Cortex of kidney (tissue), 1 donor: ENCODE measurements around the gene KCNC3.

ENCODE experiments used
- DNase-seq: peaks from one replicate; lab custom pipeline; 2025; lab: John Stamatoyannopoulos, UW

Gene KCNC3

GRCh38 chr19:50310759-50311465 is 18.3 kb downstream of the KCNC3 start:
- no peak for DNase-seq

GRCh38 chr19:50309396-50310125 is 19.6 kb downstream of the KCNC3 start:
- no peak for DNase-seq

GRCh38 chr19:50308991-50309390 is 20.2 kb downstream of the KCNC3 start:
- DNase-seq = no peak

GRCh38 chr19:50303558-50303957 is 25.6 kb downstream of the KCNC3 start:
- no peak for DNase-seq

GRCh38 chr19:50301607-50301971 is 27.6 kb downstream of the KCNC3 start:
- no peak for DNase-seq

- no peak for DNase-seq
Measured at GRCh38 chr19:50300814-50301606, 28.2 kb downstream of the KCNC3 start.

GRCh38 chr19:50300051-50300450 is 29.1 kb downstream of the KCNC3 start:
- no peak for DNase-seq

- no peak for DNase-seq
Measured at GRCh38 chr19:50293263-50294004, 35.7 kb downstream of the KCNC3 start.

GRCh38 chr19:50292216-50292827 is 36.9 kb downstream of the KCNC3 start:
- no peak for DNase-seq

- no peak for DNase-seq
Measured at GRCh38 chr19:50290775-50291174, 38.4 kb downstream of the KCNC3 start.

- no peak for DNase-seq
Measured at GRCh38 chr19:50290011-50290410, 39.2 kb downstream of the KCNC3 start.

GRCh38 chr19:50288954-50289353 is 40.2 kb downstream of the KCNC3 start:
- DNase-seq = no peak

- DNase-seq = no peak
Measured at GRCh38 chr19:50287331-50287730, 41.8 kb downstream of the KCNC3 start.

GRCh38 chr19:50286443-50286842 is 42.7 kb downstream of the KCNC3 start:
- no peak for DNase-seq

- no peak for DNase-seq
Measured at GRCh38 chr19:50285833-50286232, 43.3 kb downstream of the KCNC3 start.

GRCh38 chr19:50281491-50281890 is 47.7 kb downstream of the KCNC3 start:
- no peak for DNase-seq

GRCh38 chr19:50280983-50281382 is 48.2 kb downstream of the KCNC3 start:
- DNase-seq = no peak

GRCh38 chr19:50280074-50280473 is 49.1 kb downstream of the KCNC3 start:
- DNase-seq = no peak

- DNase-seq = no peak
Measured at GRCh38 chr19:50277966-50278580, 51.1 kb downstream of the KCNC3 start.

- no peak for DNase-seq
Measured at GRCh38 chr19:50276370-50277063, 52.7 kb downstream of the KCNC3 start.
